Kidney (tissue), 22 donors: ENCODE results near the gene VAMP8. TPM values are rescaled to one million over a fixed set of nuclear protein-coding genes. Genes with fewer than 3 reads are reported as not detected.

Experiments
- DNase-seq, 5 donors: peaks; one replicate each; pipeline ENCODE4 v3.0.0-alpha.2; 2013 to 2020
- FAIRE-seq: peaks from 2 replicates; lab custom pipeline; 2012; peaks lifted over from hg19 to GRCh38; lab: Jason Lieb, UNC
- H3K27ac ChIP-seq, 2 donors: one replicate each; pipeline ENCODE4 v1.7.0; 2013; ENCODE audit warnings: low read depth in 2 of 2, low read length in 2 of 2, inconsistent platforms in 1 of 2
- H3K27me3 ChIP-seq: one replicate; pipeline ENCODE4 v1.7.1; 2013; ENCODE audit warnings: low read length, inconsistent platforms; ENCODE audit not compliant: control insufficient read depth, insufficient read depth
- H3K36me3 ChIP-seq, 3 donors: one replicate each; pipeline versions ENCODE4 v1.7.0 to v1.7.1; 2013; ENCODE audit warnings: low read length in 3 of 3, control low read depth in 1 of 3, inconsistent platforms in 1 of 3; ENCODE audit not compliant: insufficient read depth in 3 of 3, control insufficient read depth in 2 of 3
- H3K4me1 ChIP-seq, 3 donors: one replicate each; pipeline versions ENCODE4 v1.7.0 to v1.7.1; 2013; ENCODE audit warnings: low read length in 3 of 3, inconsistent platforms in 1 of 3, low read depth in 1 of 3; ENCODE audit not compliant: control insufficient read depth in 2 of 3, insufficient read depth in 2 of 3
- H3K4me3 ChIP-seq, 3 donors: one replicate each; pipeline versions ENCODE4 v1.7.0 to v1.8.1; 2013; ENCODE audit warnings: low read length in 3 of 3, control low read depth in 1 of 3, inconsistent platforms in 1 of 3
- H3K9ac ChIP-seq, 3 donors: one replicate each; pipeline versions ENCODE4 v1.7.0 to v1.7.1; 2013; ENCODE audit warnings: low read length in 3 of 3, control low read depth in 1 of 3, inconsistent platforms in 1 of 3
- H3K9me3 ChIP-seq, 3 donors: one replicate each; pipeline versions ENCODE4 v1.7.0 to v1.7.1; 2013; ENCODE audit warnings: low read length in 3 of 3, control low read depth in 1 of 3, inconsistent platforms in 1 of 3; ENCODE audit not compliant: control insufficient read depth in 2 of 3, insufficient read depth in 1 of 3
- CTCF ChIP-seq: IDR thresholded peaks from 3 replicates; pipeline ENCODE4 v1.5.1; 2012; ENCODE audit warnings: mild to moderate bottlenecking, moderate library complexity, borderline replicate concordance; ENCODE audit not compliant: insufficient read depth; ENCODE audit errors: extremely low read depth
- intact Hi-C: fragments of 100-400 bp; cut with DNase I; formaldehyde crosslinking; loops from one replicate; pipeline ENCODE4 v1.11.1; 2022
- long read RNA-seq, 10 donors: library from polyadenylated mRNA in 1 of 10; unstranded in 1 of 10; transcript quantifications; one replicate each; pipeline ENCODE4 v2.0.0 and lab custom pipeline, GENCODE V29; 2021 to 2026
- polyA plus RNA-seq: library from polyadenylated mRNA; stranded (reverse); fragments of 350-450 nt; fragmentation: Illumina TruSeq; extraction: RNeasy Lipid Tissue Mini Kit (QIAGEN cat#74804); gene quantifications from one replicate; pipeline ENCODE4 v1.2.3, GENCODE V29; 2014; ENCODE audit warnings: low read depth, low replicate concordance; ENCODE audit not compliant: insufficient read depth
- total RNA-seq: library from RNA; stranded (reverse); fragmentation: NEBNext Ultra II Directional; extraction: Animal tissue kit (Norgen Biotek cat#: 25700); gene quantifications from one replicate; pipeline ENCODE4 v1.2.1, GENCODE V29; 2021
- donor health status: control.
- donor health status: control.
- donor health status: control.
- donor health status: control.
- donor health status: control.
- donor health status: DM: yes; HTN: yes; CAD: no.
- donor health status: Normal renal cell carcinoma (clear cell type).

Gene VAMP8
- total RNA-seq: 196 TPM
- 604 TPM for polyA plus RNA-seq
- long read RNA-seq, donor 1, transcript VAMP8-201 (3 exons, 774 nt): major isoform, 27 of 34 reads
- long read RNA-seq, donor 1, partial matches to known transcripts: 5 of 34 reads
- long read RNA-seq, donor 1, other reads (novel, unspliced or antisense): 0 of 34 reads
- long read RNA-seq, donor 2, transcript VAMP8-201 (3 exons, 774 nt): major isoform, 45 of 65 reads
- long read RNA-seq, donor 2, partial matches to known transcripts: 20 of 65 reads
- long read RNA-seq, donor 2, other reads (novel, unspliced or antisense): 0 of 65 reads
- long read RNA-seq, donor 3, transcript VAMP8-201 (3 exons, 774 nt): major isoform, 76 of 117 reads
- long read RNA-seq, donor 3, partial matches to known transcripts: 31 of 117 reads
- long read RNA-seq, donor 3, other reads (novel, unspliced or antisense): 7 of 117 reads
- long read RNA-seq, donor 4, transcript VAMP8-201 (3 exons, 774 nt): major isoform, 44 of 68 reads
- long read RNA-seq, donor 4, partial matches to known transcripts: 12 of 68 reads
- long read RNA-seq, donor 4, other reads (novel, unspliced or antisense): 12 of 68 reads
- long read RNA-seq, donor 5, transcript VAMP8-201 (3 exons, 774 nt): major isoform, 8 of 8 reads
- long read RNA-seq, donor 5, partial matches to known transcripts: 0 of 8 reads
- long read RNA-seq, donor 5, other reads (novel, unspliced or antisense): 0 of 8 reads
- long read RNA-seq, donor 6, transcript VAMP8-201 (3 exons, 774 nt): major isoform, 137 of 188 reads
- long read RNA-seq, donor 6, partial matches to known transcripts: 50 of 188 reads
- long read RNA-seq, donor 6, other reads (novel, unspliced or antisense): 0 of 188 reads
- long read RNA-seq, donor 7, transcript VAMP8-201 (3 exons, 774 nt): major isoform, 51 of 67 reads
- long read RNA-seq, donor 7, partial matches to known transcripts: 5 of 67 reads
- long read RNA-seq, donor 7, other reads (novel, unspliced or antisense): 11 of 67 reads
- long read RNA-seq, donor 8, transcript VAMP8-201 (3 exons, 774 nt): major isoform, 51 of 70 reads
- long read RNA-seq, donor 8, partial matches to known transcripts: 16 of 70 reads
- long read RNA-seq, donor 8, other reads (novel, unspliced or antisense): 0 of 70 reads
- long read RNA-seq, donor 9, transcript VAMP8-201 (3 exons, 774 nt): major isoform, 43 of 50 reads
- long read RNA-seq, donor 9, partial matches to known transcripts: 6 of 50 reads
- long read RNA-seq, donor 9, other reads (novel, unspliced or antisense): 0 of 50 reads
- long read RNA-seq, donor 10, transcript VAMP8-201 (3 exons, 774 nt): major isoform, 43 of 43 reads
- long read RNA-seq, donor 10, partial matches to known transcripts: 0 of 43 reads
- long read RNA-seq, donor 10, other reads (novel, unspliced or antisense): 0 of 43 reads

- Histone ChIP-seq H3K27me3 (no peaks in the 10 kb centered on the region), H3K27ac (peak within 1 kb of the TSS; percentile 85 to 94), H3K4me1 (peaks cover 0 to 23% (median 20%) of the 10 kb centered on the region in 3 donors), H3K4me3 (peak within 1 kb of the TSS; percentile 50 to 80 (median 65)), H3K9ac (peak within 1 kb of the TSS; percentile 18 to 73 (median 71)), H3K36me3 (peaks cover 0 to 8% (median 0%) of the 10 kb centered on the region in 3 donors), H3K9me3 (no peaks in the 10 kb centered on the region)
- intact Hi-C loops: no loop called here
- FAIRE-seq: no peak
- peak; percentile 60 to 92 (median 73) for DNase-seq
- TF ChIP-seq CTCF: no peak
These were observed at the start of gene VAMP8 for GRCh38 chr2:85577386-85578242. Gene VAMP8 (plus strand): TSS chr2:85577586. CDS start chr2:85577647, 61 bp downstream.

GRCh38 chr2:85527787-85528186 lies 49.6 kb upstream of the VAMP8 start:
- Histone ChIP-seq H3K27ac (no peak overlapping the region), H3K9me3 (no peaks in the 10 kb centered on the region), H3K36me3 (no peaks in the 10 kb centered on the region), H3K27me3 (no peaks in the 10 kb centered on the region), H3K9ac (no peak overlapping the region), H3K4me1 (peaks cover 0 to 11% (median 0%) of the 10 kb centered on the region in 3 donors), H3K4me3 (no peak overlapping the region)
- no peak for FAIRE-seq
- no peak for TF ChIP-seq CTCF
- intact Hi-C loops: no loop called here
- no peak for DNase-seq

DNA sequence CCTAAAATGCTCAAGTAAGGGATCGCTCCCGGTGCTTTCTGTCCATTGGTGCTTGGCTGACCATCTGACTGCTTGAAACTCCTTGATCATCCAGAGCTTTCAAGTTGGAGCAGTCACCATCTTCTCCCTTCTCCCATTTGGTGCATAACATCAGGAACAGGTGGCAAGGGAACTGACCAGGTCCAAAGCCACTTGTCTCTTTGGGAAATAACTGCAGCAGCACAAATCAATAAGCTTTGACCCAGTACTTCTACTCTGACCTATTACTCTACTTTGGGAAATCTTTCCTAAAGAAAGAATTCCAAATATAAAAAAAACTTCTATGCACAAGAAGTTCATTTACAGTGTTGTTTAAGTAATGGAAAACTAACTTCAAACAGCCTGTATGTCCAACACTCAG lies 49.0 kb upstream of the VAMP8 start:
- no peaks in the 10 kb centered on the region for H3K9me3 ChIP-seq
- no peak for FAIRE-seq
- H3K4me1 ChIP-seq: peaks cover 0 to 11% (median 0%) of the 10 kb centered on the region in 3 donors
- no peaks in the 10 kb centered on the region for H3K27me3 ChIP-seq
- H3K27ac ChIP-seq: no peak overlapping the region
- intact Hi-C loops: no loop called here
- no peaks in the 10 kb centered on the region for H3K36me3 ChIP-seq
- no peak for TF ChIP-seq CTCF
- H3K9ac ChIP-seq: no peak overlapping the region
- DNase-seq: no peak
- no peak overlapping the region for H3K4me3 ChIP-seq
